ENCODE results near the gene CYP19A1. TPM values are rescaled to one million over a fixed set of nuclear protein-coding genes. Genes with fewer than 3 reads are reported as not detected.

CYP19A1 gene
- not detected in 2 replicates for total RNA-seq (2014; rRNA removed; shearing (Covaris generic))

DNA sequence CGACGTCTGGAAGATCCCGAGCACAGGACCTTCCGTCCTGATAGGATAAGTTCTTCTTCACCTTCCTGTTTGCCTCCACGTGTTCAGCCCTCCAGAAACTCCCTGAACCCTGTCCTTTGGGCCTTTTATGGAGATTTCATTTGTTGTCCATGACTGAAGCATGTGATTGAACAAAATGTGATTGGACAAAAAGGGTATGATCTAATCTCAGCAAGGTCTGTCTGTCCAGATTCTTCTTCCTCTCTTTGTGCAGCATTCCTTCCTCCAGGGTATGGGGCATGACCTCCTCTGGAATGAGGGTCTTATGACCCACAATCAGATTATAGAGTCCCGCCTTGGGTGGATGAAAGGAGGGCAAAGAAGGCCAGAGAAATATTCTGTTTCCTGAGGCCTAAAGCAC, at the start of gene CYP19A1:
TSS of gene CYP19A1 (minus strand) at position 101 of the 400 bp plus-strand sequence. CDS start 95,684 bp downstream, outside the sequence.
- DNase-seq (ENCODE audit: low spot score) = no peak

GRCh38 chr15:51387699-51388041, 49.3 kb upstream of the CYP19A1 start:
- no peak for DNase-seq (ENCODE audit: low spot score)

DNA sequence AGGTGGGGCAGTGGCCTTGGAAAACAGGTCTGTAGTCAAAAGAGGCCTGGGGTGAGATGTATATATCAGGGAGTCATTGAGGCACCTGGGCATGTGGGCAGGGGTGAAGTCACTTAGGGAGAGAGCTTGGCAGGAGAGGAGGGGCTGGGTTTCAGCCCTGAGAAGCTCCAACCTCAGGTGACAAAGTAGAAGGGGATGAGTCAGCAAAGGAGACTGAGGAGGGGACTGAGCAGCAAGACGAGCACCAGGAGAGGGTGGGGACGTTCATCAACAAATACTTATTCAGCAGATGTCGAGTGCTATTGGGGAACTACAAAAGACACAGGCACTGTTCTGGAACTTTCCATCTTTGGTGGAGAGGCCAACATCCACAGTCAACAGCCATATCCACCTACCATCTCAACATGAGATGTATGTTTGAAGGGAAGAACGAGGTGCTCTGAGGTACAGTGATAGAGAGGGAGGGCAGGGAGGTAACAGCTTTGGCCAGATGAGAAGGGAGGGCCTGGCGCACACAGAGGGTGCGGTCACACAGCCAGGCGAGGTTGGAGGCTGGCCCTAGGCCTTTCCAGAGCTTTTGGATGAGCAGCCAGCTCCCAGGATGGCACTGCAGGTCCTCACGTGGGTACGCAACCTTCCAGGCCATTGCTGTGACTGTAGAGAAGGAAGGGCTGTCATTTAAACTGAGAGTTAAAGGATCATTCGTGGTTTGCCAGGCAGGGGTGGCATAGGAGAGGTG, 48.7 kb upstream of the CYP19A1 start:
- no peak for DNase-seq (ENCODE audit: low spot score)

GRCh38 chr15:51386486-51386885, 48.1 kb upstream of the CYP19A1 start:
- DNase-seq (ENCODE audit: low spot score) = no peak

GRCh38 chr15:51386029-51386428, 47.6 kb upstream of the CYP19A1 start:
- no peak for DNase-seq (ENCODE audit: low spot score)

DNA sequence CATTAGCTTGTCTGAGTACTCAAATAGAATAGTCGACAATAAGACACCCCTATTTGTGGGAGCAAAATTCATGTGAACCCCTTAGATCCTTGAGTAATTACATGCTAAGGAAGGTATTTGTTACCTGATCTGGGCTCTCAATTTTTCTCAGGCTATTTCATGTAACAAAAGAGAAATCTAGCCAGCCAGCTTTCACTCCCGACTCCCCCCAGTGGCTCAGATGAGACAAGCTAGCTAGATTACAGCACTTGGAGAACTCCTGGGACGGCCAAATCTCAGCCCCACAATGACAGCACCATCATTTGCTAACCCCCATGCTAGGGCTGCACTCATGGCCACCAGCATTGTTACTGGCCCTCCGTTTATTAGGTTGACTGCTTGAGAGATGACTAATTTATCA, 44.4 kb upstream of the CYP19A1 start:
- DNase-seq (ENCODE audit: low spot score) = peak; percentile 69

GRCh38 chr15:51380999-51381806, 42.8 kb upstream of the CYP19A1 start:
- peak; percentile 96 for DNase-seq (ENCODE audit: low spot score)

- DNase-seq (ENCODE audit: low spot score) = no peak
These were observed 41.0 kb upstream of the CYP19A1 start for GRCh38 chr15:51379390-51379789.

GRCh38 chr15:51378406-51378805, 40.0 kb upstream of the CYP19A1 start:
- DNase-seq (ENCODE audit: low spot score) = no peak

GRCh38 chr15:51377038-51377786, 38.8 kb upstream of the CYP19A1 start:
- DNase-seq (ENCODE audit: low spot score) = no peak

GRCh38 chr15:51375966-51376640, 37.7 kb upstream of the CYP19A1 start:
- no peak for DNase-seq (ENCODE audit: low spot score)

DNA sequence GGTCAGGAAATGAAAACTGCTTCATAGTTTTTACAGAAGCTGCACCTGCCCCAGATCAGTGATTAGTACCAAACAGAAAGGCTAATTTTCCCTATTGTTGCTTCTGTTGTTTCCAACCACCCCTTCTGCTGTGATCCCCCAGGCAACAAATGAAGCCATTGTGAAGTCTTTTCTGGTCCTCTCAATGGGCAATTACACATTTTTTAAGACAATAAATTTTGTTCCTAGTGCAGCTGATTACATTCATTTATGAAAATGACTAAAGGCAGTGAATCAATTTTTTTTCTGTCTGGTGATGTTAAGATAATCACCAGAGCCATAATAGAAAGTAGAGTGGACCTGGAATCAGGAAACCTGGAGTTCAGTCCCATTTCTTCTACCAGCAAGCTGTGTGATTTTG, 35.7 kb upstream of the CYP19A1 start:
- DNase-seq (ENCODE audit: low spot score) = no peak

GRCh38 chr15:51371266-51371665, 32.9 kb upstream of the CYP19A1 start:
- no peak for DNase-seq (ENCODE audit: low spot score)

DNA sequence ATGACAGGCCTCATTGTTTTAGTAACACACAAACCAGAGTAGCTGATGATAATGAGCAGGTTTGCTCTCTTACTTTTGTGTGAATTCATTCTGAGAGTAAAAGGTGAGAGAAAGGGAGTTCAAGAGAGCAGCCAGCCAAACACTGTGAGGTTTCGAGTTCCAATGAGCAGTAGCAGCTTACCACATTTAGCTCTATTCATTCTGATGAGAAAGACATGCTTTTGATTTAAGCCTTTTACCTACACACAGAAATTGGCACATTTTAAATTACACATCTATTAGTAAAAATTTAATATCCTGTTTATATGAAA, 31.0 kb upstream of the CYP19A1 start:
- DNase-seq (ENCODE audit: low spot score) = peak; percentile 26

DNA sequence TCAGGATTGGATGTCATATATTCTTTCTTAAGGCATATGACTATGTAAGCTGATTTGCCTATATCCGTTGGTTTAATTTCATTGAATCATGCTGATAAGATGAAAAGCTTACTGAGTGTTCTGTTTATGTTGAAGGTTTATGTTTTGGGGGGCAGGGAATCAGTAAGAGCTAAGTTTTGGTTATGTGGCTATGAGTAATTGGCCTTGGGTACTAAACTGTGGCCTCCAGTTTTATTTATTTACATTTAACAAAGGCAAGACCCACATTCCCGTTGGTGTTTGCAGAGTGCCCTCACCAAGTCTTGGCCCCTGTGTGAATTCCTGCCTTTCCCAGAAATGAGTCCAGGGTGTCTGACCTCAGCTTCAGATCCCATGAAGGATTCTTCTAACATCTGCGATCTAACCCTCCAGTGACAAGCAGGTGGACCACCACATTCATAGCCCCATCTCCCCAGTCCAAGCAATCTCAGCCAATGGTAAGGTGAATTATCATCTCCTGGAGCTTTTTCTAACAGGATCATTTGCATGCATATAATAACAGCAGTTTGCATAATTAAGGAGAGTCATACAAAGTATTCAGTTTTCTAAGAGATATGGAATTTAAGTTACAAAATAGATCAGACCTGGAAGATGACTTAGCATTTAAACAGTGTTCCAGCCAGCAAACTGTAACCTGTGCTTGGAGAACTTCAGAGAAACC, 30.5 kb upstream of the CYP19A1 start:
- DNase-seq (ENCODE audit: low spot score) = peak; percentile 45

DNA sequence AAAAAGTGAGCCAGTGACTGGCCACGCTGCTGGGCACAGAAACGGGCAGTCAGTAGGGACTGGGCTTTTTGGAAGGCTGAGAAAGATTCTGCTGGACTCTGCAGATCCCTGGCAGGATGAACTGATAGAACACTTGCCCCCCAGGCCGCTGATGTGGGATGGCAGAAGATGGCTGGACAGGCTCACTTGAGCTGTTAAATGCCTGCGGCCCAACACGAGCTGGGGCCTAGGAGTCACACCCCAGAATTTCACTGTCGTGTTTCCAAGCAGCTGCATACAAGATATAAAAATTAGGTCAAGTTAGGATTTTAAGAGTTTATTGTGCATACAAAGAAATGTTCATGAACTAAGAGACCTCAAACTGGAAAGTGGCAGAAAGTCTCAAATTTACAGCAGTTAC, 29.9 kb upstream of the CYP19A1 start:
- DNase-seq (ENCODE audit: low spot score) = no peak

DNA sequence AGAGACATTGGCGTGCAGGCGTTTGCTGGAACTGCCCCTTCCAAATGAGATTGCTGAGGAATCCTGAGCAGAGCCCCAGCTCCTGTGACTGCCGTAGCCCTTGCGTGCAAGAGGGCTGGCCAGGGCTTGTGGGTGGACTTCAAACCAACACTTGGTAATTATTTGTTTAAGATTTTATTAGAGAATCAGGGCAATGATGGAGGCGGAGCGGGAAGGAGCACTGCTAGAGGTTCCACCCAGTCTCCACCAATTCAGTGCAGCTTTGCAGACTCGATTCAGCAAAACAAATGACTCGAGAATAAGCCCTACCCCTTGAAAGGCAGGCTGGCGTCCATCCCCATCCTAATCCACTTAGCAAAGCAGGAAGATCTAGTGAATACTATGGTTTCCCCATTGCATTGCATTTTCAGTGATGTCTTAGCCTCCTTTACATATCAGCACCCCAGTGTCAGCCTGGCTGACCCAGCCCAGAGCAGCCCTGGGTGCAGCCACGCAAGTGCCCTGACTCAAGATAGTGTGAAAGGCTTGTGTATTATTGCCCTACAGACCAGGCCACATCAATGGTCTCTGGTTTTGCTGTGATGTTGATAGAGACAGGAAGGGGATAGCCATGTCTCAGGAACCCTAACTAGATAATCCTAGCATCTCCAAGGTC, 29.1 kb upstream of the CYP19A1 start:
- DNase-seq (ENCODE audit: low spot score) = peak; percentile 95

DNA sequence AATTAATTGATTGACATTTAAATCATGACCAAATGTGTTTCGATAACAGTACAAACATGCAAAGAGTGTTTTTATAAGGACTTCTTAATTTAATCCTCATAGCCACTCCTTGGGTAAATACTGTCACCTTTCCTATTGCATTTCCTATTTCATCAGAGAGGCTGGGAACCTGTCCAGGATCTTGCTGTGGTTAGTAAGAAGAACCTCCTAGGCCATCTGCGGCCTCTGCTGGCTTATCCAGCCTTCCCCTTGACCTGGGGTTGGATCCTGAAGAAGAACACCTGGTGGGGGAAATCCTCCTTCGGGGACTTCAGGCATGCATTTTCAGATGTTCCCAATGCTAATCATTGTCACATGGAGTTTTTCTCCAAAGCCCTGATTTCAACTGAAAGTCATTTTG, 28.5 kb upstream of the CYP19A1 start:
- DNase-seq (ENCODE audit: low spot score) = peak; percentile 95

- DNase-seq (ENCODE audit: low spot score) = no peak
These were observed 27.7 kb upstream of the CYP19A1 start for GRCh38 chr15:51366071-51366470.

DNA sequence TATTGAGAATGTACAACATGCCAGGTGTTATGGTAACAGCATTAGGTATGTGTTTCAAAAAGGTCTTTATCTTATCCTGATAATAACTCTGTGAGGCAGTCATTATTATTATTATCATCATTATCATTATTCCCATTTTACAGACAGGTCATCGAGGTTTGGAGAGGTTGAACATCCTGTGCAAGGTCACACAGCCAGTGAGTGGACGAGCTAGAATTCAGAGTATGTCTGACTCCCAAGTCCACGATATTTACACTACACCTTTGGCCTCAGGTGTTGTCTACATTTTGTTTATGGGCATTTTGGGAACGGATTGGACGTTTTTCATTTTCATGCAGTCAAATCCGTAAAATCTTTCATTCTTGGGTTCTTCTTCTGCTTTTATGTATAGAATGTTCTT, 27.0 kb upstream of the CYP19A1 start:
- no peak for DNase-seq (ENCODE audit: low spot score)

DNA sequence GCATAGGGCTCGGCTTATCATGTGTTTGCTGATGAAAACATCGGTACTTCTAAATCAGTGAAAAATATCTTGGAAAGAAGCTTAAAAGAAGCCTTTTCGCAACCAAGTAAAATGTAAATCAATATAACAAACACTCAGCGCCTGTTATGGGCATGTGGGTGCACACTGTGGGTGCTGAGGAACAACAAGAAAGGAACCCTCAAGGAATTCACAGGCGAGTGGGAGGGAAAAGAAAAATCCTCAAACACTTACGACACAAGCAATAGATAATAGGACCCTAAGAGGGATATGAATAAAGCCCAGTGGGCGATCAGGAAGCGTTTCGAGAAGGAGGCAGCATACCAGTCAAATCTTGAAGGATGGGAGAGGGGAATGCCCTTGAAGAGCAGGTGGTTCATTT, 25.0 kb upstream of the CYP19A1 start:
- no peak for DNase-seq (ENCODE audit: low spot score)

All from HT-29 (cell line).